ENCODE data around the gene GANAB.
A peak's percentile ranks its signal among the peaks of the same experiment; 100 is the strongest.
"Not testable (repeated sequence)": the region's sequence is repeated elsewhere in the genome, so short reads cannot be mapped to it uniquely, and the experiment has no call there.

Gene GANAB

GRCh38 chr11:62600367-62601121 lies 45.9 kb downstream of the GANAB start:
- no peak for DNase-seq

GRCh38 chr11:62599901-62600300 lies 46.5 kb downstream of the GANAB start:
- no peak for DNase-seq

- peak; percentile 84 for DNase-seq
Observed at GRCh38 chr11:62599069-62599696, 47.2 kb downstream of the GANAB start.

GRCh38 chr11:62595124-62595523 lies 51.3 kb downstream of the GANAB start:
- no peak for DNase-seq

GRCh38 chr11:62593434-62594044 lies 52.9 kb downstream of the GANAB start:
- peak; percentile 28 for DNase-seq

- DNase-seq = no peak
Observed at GRCh38 chr11:62592989-62593421, 53.4 kb downstream of the GANAB start.

GRCh38 chr11:62592146-62592815 lies 54.1 kb downstream of the GANAB start:
- DNase-seq = no peak

GRCh38 chr11:62591448-62592145 lies 54.8 kb downstream of the GANAB start, which contains the start of gene TUT1:
Gene TUT1, minus strand, starts transcription at chr11:62591523. Its CDS starts 38 bp downstream, at chr11:62591485.
- peak; percentile 98 for DNase-seq

GRCh38 chr11:62588966-62589637 lies 57.3 kb downstream of the GANAB start:
- no peak for DNase-seq

GRCh38 chr11:62585356-62585755 lies 61.1 kb downstream of the GANAB start:
- not testable (repeated sequence) for DNase-seq

GRCh38 chr11:62581735-62582134 lies 64.7 kb downstream of the GANAB start:
- DNase-seq = not testable (repeated sequence)

- DNase-seq = no peak
Observed at GRCh38 chr11:62580959-62581715, 65.3 kb downstream of the GANAB start.

- no peak for DNase-seq
Observed at GRCh38 chr11:62579252-62579651, 67.2 kb downstream of the GANAB start.

GRCh38 chr11:62578541-62578940 lies 67.9 kb downstream of the GANAB start:
- DNase-seq = no peak

GRCh38 chr11:62577046-62577714 lies 69.2 kb downstream of the GANAB start:
- no peak for DNase-seq

- DNase-seq = no peak
Observed at GRCh38 chr11:62575837-62576236, 70.6 kb downstream of the GANAB start.

GRCh38 chr11:62575156-62575555 lies 71.3 kb downstream of the GANAB start:
- DNase-seq = no peak

Data from NCI-H1694 treated with DMSO at 0.1 percent for 48 hours (cell line).